ENCODE data around the gene PCBP3.

Gene PCBP3

DNA sequence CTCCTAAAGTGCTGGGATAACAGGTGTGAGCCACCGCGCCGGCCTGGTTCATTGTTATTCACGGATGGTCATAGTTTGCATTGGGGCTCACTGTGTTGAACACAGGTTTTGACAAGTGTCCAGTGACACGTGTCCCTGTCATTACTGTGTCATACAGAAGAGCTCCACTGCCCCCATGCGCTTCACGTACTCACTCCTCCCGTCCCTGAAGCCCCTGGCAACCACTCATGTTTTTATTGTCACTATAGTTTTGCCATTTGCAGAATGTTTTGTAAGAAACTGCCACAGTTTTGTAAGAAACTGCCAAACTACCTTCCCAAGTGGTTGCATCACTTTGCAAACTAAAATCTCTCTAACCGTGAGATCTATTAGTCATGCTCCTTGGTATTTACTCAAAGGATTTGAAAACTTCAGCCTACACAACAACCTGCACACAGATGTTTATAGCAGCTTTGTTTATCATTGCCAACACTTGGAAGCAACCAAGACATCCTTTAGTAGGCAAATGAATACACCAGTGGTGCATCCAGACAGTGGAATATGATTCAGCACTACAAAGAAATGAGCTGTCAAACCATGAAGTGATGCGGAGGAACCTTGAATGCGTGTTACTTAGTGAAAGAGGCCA, 174.9 kb downstream of the PCBP3 start:
- Mint-ChIP-seq H3K27me3 (peaks cover 11% of the 10 kb centered on the region), H3K27ac (peak overlapping the region; percentile 15), H3K9me3 (no peaks in the 10 kb centered on the region), H3K4me1 (peaks cover 4% of the 10 kb centered on the region), H3K4me3 (no peak overlapping the region), H3K36me3 (no peaks in the 10 kb centered on the region)
- DNase-seq (ENCODE audit: low spot score in 2 of 2): no peak
- ATAC-seq (ENCODE audit: low read depth): peak; percentile 26

DNA sequence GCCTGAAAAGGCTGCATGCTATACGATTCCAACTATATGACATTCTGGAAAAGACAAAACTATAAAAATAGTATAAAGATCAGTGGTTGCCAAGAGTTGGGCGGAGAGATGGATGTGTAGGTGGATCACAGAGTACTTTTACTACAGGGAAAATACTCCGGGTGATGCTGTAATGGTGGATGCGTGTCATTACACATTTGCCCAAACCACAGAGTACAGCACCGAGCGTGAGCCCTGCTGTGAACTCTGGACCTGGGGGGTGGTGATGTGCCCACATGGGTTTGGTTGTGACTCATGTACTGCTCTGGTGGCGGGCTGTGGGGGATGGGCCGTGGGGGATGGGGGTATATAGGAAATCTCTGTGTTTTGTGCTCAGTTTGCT, 175.4 kb downstream of the PCBP3 start:
- Mint-ChIP-seq H3K4me1 (peaks cover 4% of the 10 kb centered on the region), H3K4me3 (no peak overlapping the region), H3K27ac (peak overlapping the region; percentile 15), H3K27me3 (peaks cover 11% of the 10 kb centered on the region), H3K36me3 (no peaks in the 10 kb centered on the region), H3K9me3 (no peaks in the 10 kb centered on the region)
- peak; percentile 64 for ATAC-seq (ENCODE audit: low read depth)
- no peak for DNase-seq (ENCODE audit: low spot score in 2 of 2)

DNA sequence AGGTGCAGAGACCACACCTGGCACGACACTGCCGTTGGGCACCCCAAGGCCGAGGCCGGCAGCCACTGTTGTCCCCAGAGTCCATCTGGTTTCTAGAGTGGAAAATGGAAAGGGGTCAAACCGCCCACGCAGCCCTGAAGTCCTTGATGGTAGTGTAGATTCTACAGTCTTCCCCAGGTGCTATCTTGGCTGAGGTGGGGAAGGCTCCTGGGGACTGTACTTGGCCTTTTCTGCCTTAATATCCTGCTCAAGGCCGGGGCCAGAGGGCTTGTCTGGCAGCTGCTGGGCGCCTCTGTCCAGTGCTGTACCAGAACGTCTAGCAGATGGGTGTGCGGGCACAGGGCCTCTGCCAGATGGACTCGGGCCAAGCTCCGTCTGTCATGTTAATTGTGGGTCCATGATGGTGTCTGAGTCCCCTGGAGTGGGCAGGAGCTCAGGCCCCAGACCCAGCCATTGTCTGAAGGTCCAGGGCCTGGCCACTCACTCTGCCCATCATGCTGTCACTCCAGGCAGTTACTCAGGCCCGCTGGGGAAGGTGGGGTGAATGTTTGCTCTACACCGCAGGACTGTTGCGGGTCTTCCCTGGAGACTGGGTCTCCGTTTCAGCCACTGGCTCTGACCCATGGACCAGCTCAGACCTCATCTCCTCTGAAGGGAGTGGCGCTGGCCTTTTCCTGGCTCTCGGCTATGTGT, 176.1 kb downstream of the PCBP3 start:
- Mint-ChIP-seq H3K36me3 (no peaks in the 10 kb centered on the region), H3K4me1 (peaks cover 4% of the 10 kb centered on the region), H3K27me3 (peaks cover 15% of the 10 kb centered on the region), H3K27ac (no peak overlapping the region), H3K4me3 (no peak overlapping the region), H3K9me3 (no peaks in the 10 kb centered on the region)
- no peak for DNase-seq (ENCODE audit: low spot score in 2 of 2)
- no peak for ATAC-seq (ENCODE audit: low read depth)

DNA sequence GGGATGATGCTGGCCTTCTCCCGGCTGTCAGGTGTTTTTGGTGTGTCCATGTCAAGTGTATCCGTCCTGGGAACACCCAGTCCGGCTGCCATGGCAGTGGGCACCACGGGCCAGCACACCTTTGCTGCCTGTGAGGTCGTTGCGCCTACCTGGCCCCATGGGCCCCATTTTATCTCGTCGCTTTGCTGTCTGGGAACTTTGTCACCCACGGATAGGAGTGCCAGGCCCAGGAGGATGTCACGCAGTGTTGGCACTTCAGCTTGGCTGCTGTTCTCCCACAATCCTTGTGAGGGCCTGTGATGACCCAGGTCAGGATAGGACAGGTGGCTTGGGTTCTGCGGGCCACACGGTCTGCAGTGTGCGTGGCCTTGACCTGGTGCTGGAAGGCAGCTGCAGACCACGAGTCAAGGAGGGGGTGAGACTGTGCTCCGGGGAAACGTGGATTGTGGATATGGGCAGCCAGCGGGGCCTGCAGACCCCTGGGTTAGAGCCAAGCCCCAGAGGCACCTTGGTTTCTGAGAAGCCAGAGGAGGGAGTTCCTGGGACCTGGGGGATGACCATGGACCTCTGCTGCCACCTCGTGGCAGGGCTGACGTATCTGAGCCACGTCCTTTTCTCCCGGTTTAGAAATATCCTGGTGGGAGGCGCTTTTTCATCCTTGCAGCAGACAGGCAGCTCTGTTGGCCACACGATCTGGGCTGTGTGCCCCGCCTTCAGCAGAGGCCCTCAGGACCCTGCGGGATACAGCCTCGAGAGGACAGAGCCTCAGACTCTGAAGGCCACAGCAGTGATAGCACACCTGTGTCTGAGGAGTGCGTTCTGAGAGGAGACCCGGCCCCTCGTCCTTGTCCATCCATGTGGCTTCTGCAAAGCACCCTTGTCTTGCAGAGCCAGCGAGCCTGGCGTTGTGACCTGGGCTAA, 176.9 kb downstream of the PCBP3 start:
- H3K36me3 Mint-ChIP-seq: no peaks in the 10 kb centered on the region
- no peak overlapping the region for H3K27ac Mint-ChIP-seq
- ATAC-seq (ENCODE audit: low read depth) (peak; percentile 78), DNase-seq (ENCODE audit: low spot score in 2 of 2) (peak; percentile 72 to 73)
- H3K27me3 Mint-ChIP-seq: peaks cover 15% of the 10 kb centered on the region
- no peaks in the 10 kb centered on the region for H3K9me3 Mint-ChIP-seq
- no peak overlapping the region for H3K4me3 Mint-ChIP-seq
- H3K4me1 Mint-ChIP-seq: peaks cover 4% of the 10 kb centered on the region

DNA sequence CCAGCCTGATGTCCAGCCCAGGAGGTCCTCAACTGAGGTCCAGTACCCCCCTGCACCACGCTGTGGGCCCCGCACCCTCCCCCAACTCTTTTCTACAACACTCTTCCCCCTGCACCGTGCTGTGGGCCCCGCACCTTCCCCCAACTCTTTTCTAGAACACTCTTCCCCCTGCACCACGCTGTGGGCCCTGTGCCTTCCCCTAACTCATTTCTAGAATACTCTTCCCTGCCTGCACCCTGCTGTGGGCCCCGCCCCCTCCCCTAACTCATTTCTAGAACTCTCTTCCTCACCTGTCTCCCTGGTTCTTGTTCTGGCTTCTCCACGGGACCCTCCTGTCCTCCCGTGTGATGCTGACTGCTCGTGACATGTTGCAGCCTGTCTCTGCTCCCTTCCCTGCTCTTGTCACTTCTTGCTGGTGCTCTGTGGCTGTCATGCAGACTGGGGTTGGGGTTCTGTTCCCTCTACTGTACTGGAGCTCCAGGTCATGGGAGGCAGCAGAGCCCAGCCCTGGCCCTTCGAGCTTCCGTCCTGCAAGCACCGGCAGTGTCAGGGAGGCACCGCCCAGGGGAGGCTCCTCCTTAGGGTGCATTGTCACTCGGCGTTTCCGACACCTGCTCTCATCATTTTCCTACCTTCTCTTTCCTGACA, 177.9 kb downstream of the PCBP3 start:
- Mint-ChIP-seq H3K9me3 (no peaks in the 10 kb centered on the region), H3K27me3 (peaks cover 15% of the 10 kb centered on the region), H3K36me3 (no peaks in the 10 kb centered on the region), H3K27ac (no peak overlapping the region), H3K4me3 (no peak overlapping the region), H3K4me1 (peaks cover 4% of the 10 kb centered on the region)
- DNase-seq (ENCODE audit: low spot score in 2 of 2) (no peak), ATAC-seq (ENCODE audit: low read depth) (no peak)

DNA sequence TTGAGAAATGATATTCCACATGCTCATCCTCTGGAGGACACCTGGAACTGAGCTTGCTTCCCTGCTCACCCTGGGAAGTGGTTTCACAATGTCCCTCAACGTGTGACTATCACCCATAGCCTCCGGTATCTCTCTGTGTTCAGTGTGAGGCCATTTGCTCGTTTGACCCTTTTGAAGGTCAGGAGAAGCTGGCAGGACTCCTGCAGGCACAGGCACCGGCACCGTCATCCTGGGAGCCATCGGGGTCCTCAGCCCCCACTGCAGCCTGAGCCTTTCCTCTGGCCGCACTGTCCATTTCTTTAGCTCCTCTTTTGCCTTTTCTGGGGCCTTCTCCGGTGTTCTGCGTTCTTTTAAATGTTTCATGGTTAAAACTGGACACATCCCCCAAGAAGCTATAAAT, 178.5 kb downstream of the PCBP3 start:
- ATAC-seq (ENCODE audit: low read depth): no peak
- Mint-ChIP-seq H3K4me3 (no peak overlapping the region), H3K27ac (no peak overlapping the region), H3K36me3 (no peaks in the 10 kb centered on the region), H3K4me1 (peaks cover 4% of the 10 kb centered on the region), H3K27me3 (peaks cover 15% of the 10 kb centered on the region), H3K9me3 (no peaks in the 10 kb centered on the region)
- DNase-seq (ENCODE audit: low spot score in 2 of 2): no peak

DNA sequence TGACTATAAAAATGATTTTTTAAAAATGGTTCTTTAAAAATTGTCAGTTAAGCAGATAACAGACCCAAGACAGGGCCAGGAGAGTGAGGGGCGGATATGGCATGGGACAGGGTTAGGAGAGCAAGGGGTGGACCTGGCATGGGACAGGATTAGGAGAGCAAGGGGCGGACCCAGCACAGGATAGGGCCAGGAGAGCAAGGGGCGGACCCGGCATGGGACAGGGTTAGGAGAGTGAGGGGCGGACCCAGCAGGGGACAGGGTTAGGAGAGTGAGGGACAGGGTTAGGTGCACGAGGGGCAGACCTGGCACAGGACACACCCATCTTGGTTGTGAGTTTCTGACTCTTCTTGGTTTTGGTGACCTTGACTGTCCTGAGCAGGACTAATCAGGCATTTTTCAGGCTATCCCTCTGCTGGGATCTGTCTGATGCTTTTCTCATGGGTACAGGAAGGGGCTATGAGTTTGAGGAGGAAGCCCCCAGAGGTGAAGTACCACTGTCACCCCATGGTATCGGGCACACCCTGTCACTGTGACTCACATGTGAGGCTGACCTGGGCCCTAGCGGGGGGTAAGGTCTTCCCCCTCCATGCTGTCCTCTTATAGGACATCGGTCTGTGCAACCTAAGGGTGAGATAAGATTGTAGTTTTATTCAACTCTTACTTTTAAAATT, 179.0 kb downstream of the PCBP3 start:
- Mint-ChIP-seq H3K4me1 (peaks cover 10% of the 10 kb centered on the region), H3K27ac (no peak overlapping the region), H3K27me3 (peaks cover 15% of the 10 kb centered on the region), H3K9me3 (no peaks in the 10 kb centered on the region), H3K4me3 (no peak overlapping the region), H3K36me3 (no peaks in the 10 kb centered on the region)
- no peak for ATAC-seq (ENCODE audit: low read depth)
- no peak for DNase-seq (ENCODE audit: low spot score in 2 of 2)

DNA sequence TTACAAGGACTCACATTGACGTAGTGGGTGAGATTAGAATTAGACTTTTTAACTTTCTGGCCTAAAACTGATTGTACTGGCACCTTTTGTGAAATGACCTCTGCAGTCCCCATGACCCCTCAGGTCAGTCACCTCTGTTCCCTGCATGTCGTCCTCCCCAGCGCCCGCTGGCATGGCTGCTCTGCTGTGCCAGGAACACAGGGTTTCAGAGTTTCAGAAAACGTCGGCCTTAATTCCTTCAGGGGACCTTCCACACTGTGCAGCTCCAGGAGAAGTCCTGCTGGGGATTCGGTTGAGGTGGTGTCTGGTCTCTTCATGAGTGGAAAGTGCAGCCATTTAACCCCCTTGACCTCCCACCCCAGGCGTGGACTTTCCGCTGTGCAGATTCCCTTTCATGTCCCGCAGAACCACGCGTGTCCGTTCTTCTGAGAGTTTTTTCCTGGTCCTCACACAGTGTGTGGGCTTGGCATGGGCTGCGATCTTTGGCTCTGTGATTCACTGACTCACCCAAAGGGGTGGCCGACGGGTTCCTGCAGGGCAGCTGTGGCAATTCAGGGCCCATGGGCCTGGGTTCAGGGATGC, 179.7 kb downstream of the PCBP3 start:
- no peaks in the 10 kb centered on the region for H3K36me3 Mint-ChIP-seq
- ATAC-seq (ENCODE audit: low read depth) (no peak), DNase-seq (ENCODE audit: low spot score in 2 of 2) (no peak)
- no peaks in the 10 kb centered on the region for H3K9me3 Mint-ChIP-seq
- peaks cover 15% of the 10 kb centered on the region for H3K27me3 Mint-ChIP-seq
- H3K4me3 Mint-ChIP-seq: no peak overlapping the region
- no peak overlapping the region for H3K27ac Mint-ChIP-seq
- peaks cover 14% of the 10 kb centered on the region for H3K4me1 Mint-ChIP-seq

DNA sequence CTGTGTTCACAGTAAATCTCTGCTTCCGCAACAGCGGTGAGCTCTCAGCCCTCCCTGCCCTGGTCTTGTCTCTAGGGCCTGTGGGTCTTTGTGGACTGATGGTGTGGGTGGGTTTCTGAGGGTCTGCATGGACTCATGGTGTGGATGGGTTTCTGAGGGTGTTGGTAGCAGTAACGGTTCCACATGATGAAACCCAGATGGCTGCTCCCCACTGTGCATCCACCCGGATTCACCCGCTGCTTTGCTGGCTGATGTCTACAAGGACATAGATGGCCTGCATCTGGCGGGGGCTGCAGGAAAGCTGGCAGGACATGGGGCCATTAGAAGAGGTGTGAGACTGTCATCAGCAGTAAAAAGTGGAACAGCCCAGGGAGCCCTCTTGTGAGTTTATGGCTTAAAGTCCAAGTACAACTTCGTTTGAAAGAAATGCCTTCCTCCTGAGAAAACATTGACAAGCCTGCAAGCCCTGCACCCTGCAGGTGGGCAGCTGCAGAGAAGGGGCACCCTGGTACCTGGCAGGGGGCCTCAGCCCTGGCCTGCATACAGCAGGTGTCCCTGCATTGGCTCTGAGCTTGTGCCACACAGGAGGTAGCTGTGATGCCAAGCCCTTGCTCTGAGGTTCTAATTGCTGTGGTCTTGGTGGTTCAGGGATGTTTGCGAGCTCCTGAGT, 181.2 kb downstream of the PCBP3 start:
- H3K27me3 Mint-ChIP-seq: peaks cover 12% of the 10 kb centered on the region
- H3K27ac Mint-ChIP-seq: no peak overlapping the region
- no peaks in the 10 kb centered on the region for H3K36me3 Mint-ChIP-seq
- no peak overlapping the region for H3K4me3 Mint-ChIP-seq
- H3K4me1 Mint-ChIP-seq: peaks cover 14% of the 10 kb centered on the region
- ATAC-seq (ENCODE audit: low read depth): no peak
- no peaks in the 10 kb centered on the region for H3K9me3 Mint-ChIP-seq
- no peak for DNase-seq (ENCODE audit: low spot score in 2 of 2)

DNA sequence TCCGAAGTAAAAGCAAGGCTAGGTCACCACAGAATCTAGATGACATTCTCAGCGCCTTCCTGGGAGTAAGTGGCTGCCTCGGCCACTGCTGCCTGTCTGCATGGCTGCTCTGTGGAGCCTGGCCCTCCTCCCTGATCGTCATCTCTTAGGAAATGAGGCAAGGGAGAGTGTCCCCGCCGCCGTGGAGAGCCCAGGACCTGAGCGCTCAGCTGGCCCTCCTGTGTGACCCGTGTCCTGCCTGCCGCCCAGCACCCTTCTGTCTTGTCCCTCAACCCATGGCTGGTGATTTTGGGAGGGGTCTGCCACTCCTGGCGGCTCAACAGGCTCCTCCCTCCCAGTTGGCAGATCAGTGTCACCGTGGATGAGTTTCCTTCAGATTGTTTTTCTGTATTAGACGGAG, 181.7 kb downstream of the PCBP3 start:
- Mint-ChIP-seq H3K4me1 (peaks cover 14% of the 10 kb centered on the region), H3K9me3 (no peaks in the 10 kb centered on the region), H3K4me3 (no peak overlapping the region), H3K27me3 (peaks cover 12% of the 10 kb centered on the region), H3K36me3 (no peaks in the 10 kb centered on the region), H3K27ac (no peak overlapping the region)
- DNase-seq (ENCODE audit: low spot score in 2 of 2) (no peak), ATAC-seq (ENCODE audit: low read depth) (no peak)

DNA sequence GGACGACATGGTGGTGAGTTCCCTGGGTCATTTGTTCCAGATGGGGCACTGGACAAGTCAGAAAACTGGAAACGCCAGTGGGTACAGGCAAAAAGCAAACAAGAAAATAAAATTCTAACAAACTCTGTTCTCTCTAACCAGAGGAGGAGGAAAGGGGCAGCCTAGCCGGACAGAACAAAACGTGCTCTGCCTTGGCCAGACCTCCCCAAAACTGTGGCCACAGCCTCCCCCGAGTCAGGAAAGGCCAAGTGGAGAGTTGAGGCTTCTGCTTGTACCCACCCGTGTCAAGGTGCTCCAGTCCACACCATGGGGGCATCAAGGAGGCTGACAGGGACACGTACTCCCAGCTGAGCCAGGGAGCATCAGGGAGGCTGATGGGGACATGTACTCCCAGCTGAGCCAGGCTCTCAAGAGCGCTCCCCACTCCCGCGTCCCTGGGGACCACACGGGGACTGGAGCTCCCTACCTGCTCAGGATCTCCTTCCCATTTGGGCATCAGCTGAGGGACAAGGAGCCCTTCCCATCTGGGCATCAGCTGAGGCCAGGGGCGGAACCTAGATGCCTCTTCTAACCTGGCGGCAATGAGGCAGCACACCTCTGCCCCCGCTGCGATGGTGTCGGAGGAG, 183.3 kb downstream of the PCBP3 start:
- peak overlapping the region; percentile 92 for H3K27ac Mint-ChIP-seq
- H3K4me3 Mint-ChIP-seq: peak overlapping the region; percentile 27
- peaks cover 8% of the 10 kb centered on the region for H3K27me3 Mint-ChIP-seq
- H3K36me3 Mint-ChIP-seq: no peaks in the 10 kb centered on the region
- DNase-seq (ENCODE audit: low spot score in 2 of 2): no peak
- no peaks in the 10 kb centered on the region for H3K9me3 Mint-ChIP-seq
- H3K4me1 Mint-ChIP-seq: peaks cover 10% of the 10 kb centered on the region
- ATAC-seq (ENCODE audit: low read depth): no peak

DNA sequence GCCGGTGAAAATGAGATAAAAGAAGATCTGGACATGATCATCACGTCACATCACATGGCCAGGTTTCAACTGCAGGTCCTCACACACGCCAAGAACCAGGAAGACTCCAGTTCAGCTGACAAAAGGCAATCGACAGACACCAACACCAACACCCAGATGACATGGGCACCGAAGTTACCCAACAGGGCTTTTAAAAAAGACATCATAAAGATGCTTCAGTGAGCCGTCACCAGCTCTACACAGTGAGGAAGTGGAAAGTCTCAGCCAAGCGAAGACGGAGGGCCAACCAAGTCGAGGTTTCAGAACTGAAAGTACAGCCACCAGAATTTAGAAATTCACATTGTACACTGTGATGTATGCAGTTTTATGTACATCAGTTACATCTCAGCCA, 183.8 kb downstream of the PCBP3 start:
- no peaks in the 10 kb centered on the region for H3K36me3 Mint-ChIP-seq
- DNase-seq (ENCODE audit: low spot score in 2 of 2) (peak in 1 of 2 donors; percentile 23), ATAC-seq (ENCODE audit: low read depth) (peak; percentile 95)
- no peaks in the 10 kb centered on the region for H3K9me3 Mint-ChIP-seq
- H3K4me3 Mint-ChIP-seq: peak overlapping the region; percentile 27
- peaks cover 10% of the 10 kb centered on the region for H3K4me1 Mint-ChIP-seq
- H3K27ac Mint-ChIP-seq: peak overlapping the region; percentile 92
- peaks cover 6% of the 10 kb centered on the region for H3K27me3 Mint-ChIP-seq

Measured in memory B cell (primary cell).